GM21619 (cell line): Measurements from ENCODE around the gene ANTXRL.
"Not testable (repeated sequence)": the region's sequence is repeated elsewhere in the genome, so short reads cannot be mapped to it uniquely, and the experiment has no call there.

Experiments
- ATAC-seq: cut with Tn5 transposase; IDR thresholded peaks from one replicate; pipeline ENCODE4 v1.9.1; 2021; ENCODE audit not compliant: unreplicated experiment

ANTXRL gene

GRCh38 chr10:46306516-46307184 lies 19.9 kb downstream of the ANTXRL start:
- no peak for ATAC-seq

DNA sequence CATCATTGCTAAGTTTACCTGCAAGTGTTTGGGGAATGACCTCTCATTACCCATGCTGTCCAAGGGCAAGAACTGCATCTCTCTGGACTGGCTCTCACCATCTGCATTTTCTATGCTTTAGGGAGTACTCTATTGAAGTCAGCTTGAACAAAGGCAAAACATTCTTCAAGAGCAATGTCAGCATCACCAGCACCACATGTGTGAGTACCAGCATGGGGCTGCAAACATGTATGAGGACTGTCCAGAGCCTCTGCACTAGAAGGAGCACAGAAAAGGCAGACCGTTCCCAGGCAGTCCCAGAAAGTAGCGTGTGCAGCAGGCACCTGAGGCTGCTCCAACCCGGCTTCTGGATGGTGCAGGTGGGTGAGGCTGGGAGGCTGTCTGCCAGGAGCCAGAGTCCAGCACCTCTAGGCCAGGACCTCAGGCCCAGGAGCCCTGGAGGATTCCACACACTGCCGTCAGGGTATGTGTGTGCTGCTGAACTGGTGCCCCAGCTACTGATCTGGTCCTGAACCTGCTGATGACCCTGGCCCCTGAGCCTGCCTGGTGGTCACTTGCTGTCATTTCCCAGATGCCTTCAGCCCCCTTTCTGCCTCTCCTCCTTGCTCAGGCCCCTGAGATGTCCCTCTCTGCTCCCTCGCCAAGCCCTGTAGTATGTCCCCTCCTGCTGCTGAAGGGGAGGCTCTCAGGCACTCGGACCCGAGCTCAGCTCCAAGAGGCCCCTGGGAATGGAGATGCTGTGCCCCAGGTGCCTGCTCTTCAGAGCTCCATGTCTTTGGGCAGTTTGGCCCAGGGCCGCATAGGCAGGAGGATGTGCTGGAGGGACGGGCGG lies 20.7 kb downstream of the ANTXRL start:
- no peak for ATAC-seq

DNA sequence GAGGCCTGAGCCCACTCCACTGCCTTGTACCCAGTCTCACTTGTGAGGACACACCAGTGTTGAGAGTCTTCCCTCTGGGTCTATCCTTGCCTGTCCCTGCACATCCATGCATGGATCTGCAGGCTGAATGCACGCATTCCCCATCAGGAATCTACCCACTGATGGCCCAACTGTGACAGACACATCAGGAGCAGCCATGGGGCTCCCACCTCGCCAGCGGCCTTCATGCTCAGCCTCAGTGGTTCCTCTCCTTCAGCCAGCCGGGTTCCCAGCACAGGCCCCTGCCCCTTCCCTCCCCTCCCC lies 21.3 kb downstream of the ANTXRL start:
- ATAC-seq = no peak

GRCh38 chr10:46308666-46309450 lies 22.1 kb downstream of the ANTXRL start:
- no peak for ATAC-seq

DNA sequence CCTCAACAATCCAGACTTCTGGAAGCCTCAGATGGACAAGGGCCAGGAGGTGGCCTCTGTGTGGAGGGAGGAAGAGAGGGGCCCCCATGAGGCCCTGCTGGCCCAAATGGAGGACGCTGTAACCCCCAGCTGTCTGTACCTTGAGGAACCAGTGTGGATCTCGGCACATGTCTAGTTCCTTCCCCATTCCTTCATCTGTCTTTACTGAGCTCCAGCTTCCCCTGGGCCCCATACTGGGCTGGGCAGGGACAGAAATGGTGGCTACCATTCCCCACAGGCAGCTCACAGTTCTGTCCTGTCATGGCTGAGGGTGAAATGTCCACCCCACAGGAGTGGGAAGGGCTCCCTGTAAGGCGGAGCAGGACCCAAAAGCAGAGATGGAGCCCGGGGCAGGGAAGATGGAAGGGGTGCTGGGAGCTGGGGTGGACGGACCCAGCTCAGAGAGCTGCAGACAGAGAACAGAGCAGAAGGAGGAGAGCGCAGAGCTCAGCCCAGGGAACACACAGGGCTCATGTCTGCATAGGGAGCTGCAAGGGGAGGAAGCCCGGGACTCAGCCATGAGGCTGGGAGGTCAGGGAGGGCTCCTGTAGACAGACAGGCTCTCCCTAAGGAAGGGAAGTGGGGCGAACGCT lies 22.8 kb downstream of the ANTXRL start:
- ATAC-seq = no peak

DNA sequence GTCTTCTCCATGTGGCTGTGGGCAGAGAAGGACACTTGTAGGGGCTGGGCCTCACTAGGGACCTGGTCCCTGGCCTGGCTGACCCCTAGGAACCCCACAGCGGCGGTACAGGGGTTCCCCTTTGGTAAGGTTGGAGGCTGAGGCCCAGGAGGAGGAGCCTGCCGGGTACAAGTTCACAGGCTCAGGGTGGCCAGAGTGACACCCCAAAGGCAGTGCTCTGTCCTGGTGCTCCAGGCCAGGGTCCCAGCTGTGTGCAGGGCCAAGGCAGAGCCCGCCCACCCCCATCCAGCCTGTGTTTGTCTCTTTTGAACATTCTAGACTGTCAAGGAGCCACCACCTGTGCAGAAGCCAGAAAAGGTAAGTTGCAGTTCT lies 23.3 kb downstream of the ANTXRL start:
- ATAC-seq = no peak

GRCh38 chr10:46310851-46311250 lies 24.1 kb downstream of the ANTXRL start:
- no peak for ATAC-seq

DNA sequence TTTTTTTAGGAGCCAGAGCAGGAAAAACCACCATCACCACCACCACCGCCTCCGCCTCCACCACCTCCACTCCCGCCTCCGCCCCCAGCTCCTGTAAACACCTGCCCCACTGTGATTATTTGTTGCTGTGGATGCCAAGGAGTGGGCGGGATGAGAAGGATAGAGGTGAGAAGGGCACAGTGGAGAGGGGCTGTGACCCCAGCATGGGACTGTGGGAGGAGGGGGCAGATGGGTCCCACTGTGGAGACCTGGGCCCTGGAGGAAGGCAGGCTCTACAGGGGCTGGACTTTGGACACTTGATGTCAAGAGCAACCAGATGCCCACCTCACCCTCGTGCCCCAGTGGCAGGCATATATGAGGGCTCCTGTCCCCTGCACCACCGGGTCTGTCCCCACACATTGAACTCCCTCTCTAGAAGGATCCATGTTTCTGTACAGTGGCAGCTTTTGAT lies 24.7 kb downstream of the ANTXRL start:
- ATAC-seq = no peak

- ATAC-seq = not testable (repeated sequence)
These were observed 25.2 kb downstream of the ANTXRL start for GRCh38 chr10:46311961-46312431.

DNA sequence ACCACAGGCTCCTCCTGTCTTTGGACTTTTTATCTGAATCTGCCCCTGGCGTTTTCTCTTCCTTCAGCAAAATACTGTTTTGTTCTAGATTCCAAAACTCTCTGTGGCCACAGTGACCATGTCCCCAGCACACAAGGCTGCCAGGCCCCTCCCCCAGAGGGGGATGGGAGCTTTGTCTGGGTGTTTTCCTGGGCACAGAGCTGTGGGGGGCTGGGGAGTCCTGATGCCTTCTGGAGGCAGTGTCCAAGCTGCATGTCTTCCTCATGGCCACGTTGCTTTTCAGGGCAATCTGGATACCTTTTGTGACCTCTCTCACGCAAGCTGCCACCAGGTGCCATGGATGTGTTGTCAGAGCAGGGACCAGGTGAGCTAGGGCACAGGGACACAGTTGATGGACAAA lies 26.2 kb downstream of the ANTXRL start:
- ATAC-seq = no peak

- no peak for ATAC-seq
These were observed 27.3 kb downstream of the ANTXRL start for GRCh38 chr10:46314071-46314470.

GRCh38 chr10:46315071-46315860 lies 28.5 kb downstream of the ANTXRL start:
- not testable (repeated sequence) for ATAC-seq

- ATAC-seq = no peak
These were observed 30.6 kb downstream of the ANTXRL start for GRCh38 chr10:46317370-46317769.

- no peak for ATAC-seq
These were observed 31.1 kb downstream of the ANTXRL start for GRCh38 chr10:46317889-46318288.

DNA sequence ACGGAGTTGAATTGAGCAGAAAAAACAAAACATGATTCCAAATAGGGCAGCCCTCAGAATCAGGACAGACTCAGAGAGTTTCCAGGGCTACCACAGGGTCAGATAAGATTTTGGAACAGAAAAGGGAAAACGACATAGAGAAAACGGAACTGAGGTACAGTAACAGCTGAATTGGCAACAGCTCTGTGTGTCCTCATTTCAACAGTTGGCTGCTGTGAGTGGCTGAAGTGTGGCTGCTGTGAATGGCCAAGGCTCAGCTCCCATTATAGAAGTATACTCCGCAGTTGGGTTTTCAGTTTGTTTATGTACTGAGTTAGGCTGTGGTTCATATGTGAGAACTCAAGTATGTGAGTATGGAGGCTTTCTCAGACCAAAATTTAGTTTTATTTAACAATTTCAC lies 32.0 kb downstream of the ANTXRL start:
- ATAC-seq = no peak

- no peak for ATAC-seq
These were observed 32.6 kb downstream of the ANTXRL start for GRCh38 chr10:46319389-46319788.

GRCh38 chr10:46321770-46322169 lies 35.0 kb downstream of the ANTXRL start:
- no peak for ATAC-seq

- no peak for ATAC-seq
These were observed 36.4 kb downstream of the ANTXRL start for GRCh38 chr10:46323176-46323575.

GRCh38 chr10:46325021-46325420 lies 38.2 kb downstream of the ANTXRL start:
- no peak for ATAC-seq

DNA sequence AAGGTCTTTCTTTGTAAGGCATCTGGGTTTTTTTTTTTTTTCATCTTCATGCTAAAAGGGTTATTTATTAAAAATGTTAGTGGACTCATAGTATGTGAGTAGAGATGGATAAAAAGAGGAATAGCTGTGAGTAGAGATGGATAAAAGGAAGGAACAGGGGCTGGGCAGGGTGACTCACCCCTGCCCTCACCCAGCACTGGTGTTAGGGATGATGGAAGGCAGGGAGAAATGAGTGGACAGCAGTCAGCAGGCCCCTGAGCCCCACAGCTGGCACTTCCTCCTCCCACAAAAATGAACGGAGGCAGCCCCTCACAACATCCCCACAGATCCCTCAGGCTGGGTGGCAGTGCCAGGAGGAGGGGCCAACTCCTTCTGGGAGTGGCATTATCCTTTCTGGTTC lies 39.3 kb downstream of the ANTXRL start:
- no peak for ATAC-seq
